Measurements from ENCODE around the gene SEZ6.

SEZ6 gene

GRCh38 chr17:28967221-28968135, 38.4 kb downstream of the SEZ6 start:
- Histone ChIP-seq H3K27ac (no peak overlapping the region), H3K9me3 (ENCODE audit: control insufficient read depth, low read length) (no peaks in the 10 kb centered on the region), H3K79me2 (no peaks in the 10 kb centered on the region), H3K9ac (no peak overlapping the region), H3K4me3 (ENCODE audit: low read depth, low read length) (no peak overlapping the region), H3K27me3 (ENCODE audit: control insufficient read depth, insufficient read depth, low read length) (no peaks in the 10 kb centered on the region), H2AFZ (peak overlapping the region; percentile 59), H3K4me1 (peaks cover 13% of the 10 kb centered on the region), H3K4me2 (ENCODE audit: low read length) (no peak overlapping the region), H3K36me3 (ENCODE audit: control insufficient read depth, insufficient read depth, low read length) (no peaks in the 10 kb centered on the region)
- TF ChIP-seq CTCF (IDR thresholded peaks at IDR 0.05) = no peak

- no peak for TF ChIP-seq CTCF (IDR thresholded peaks at IDR 0.05)
Observed at GRCh38 chr17:28963841-28964240, 42.0 kb downstream of the SEZ6 start.

GRCh38 chr17:28963055-28963611, 42.7 kb downstream of the SEZ6 start:
- no peaks in the 10 kb centered on the region for H3K36me3 ChIP-seq (ENCODE audit: control insufficient read depth, insufficient read depth, low read length)
- H3K4me2 ChIP-seq (ENCODE audit: low read length) = no peak overlapping the region
- no peak overlapping the region for H3K9ac ChIP-seq
- H3K27me3 ChIP-seq (ENCODE audit: control insufficient read depth, insufficient read depth, low read length) = no peaks in the 10 kb centered on the region
- TF ChIP-seq CTCF (IDR thresholded peaks at IDR 0.05) = no peak
- H3K4me1 ChIP-seq = peaks cover 4% of the 10 kb centered on the region
- no peak overlapping the region for H3K27ac ChIP-seq
- no peaks in the 10 kb centered on the region for H3K79me2 ChIP-seq
- no peak overlapping the region for H3K4me3 ChIP-seq (ENCODE audit: low read depth, low read length)
- no peaks in the 10 kb centered on the region for H3K9me3 ChIP-seq (ENCODE audit: control insufficient read depth, low read length)
- no peak overlapping the region for H2AFZ ChIP-seq

More at GRCh38 chr17:28963841-28964240, 42.0 kb downstream of the SEZ6 start:
- H3K27me3 ChIP-seq (ENCODE audit: control insufficient read depth, insufficient read depth, low read length) = no peaks in the 10 kb centered on the region
- H3K27ac ChIP-seq = no peak overlapping the region
- H3K4me1 ChIP-seq = peaks cover 12% of the 10 kb centered on the region
- H3K9ac ChIP-seq = no peak overlapping the region
- no peak overlapping the region for H3K4me3 ChIP-seq (ENCODE audit: low read depth, low read length)
- H3K79me2 ChIP-seq = no peaks in the 10 kb centered on the region
- H3K4me2 ChIP-seq (ENCODE audit: low read length) = no peak overlapping the region
- H3K9me3 ChIP-seq (ENCODE audit: control insufficient read depth, low read length) = no peaks in the 10 kb centered on the region
- H2AFZ ChIP-seq = no peak overlapping the region
- no peaks in the 10 kb centered on the region for H3K36me3 ChIP-seq (ENCODE audit: control insufficient read depth, insufficient read depth, low read length)

- no peak overlapping the region for H3K9ac ChIP-seq
- no peak overlapping the region for H2AFZ ChIP-seq
- no peaks in the 10 kb centered on the region for H3K36me3 ChIP-seq (ENCODE audit: control insufficient read depth, insufficient read depth, low read length)
- H3K4me2 ChIP-seq (ENCODE audit: low read length) = no peak overlapping the region
- no peaks in the 10 kb centered on the region for H3K4me1 ChIP-seq
- H3K79me2 ChIP-seq = no peaks in the 10 kb centered on the region
- H3K9me3 ChIP-seq (ENCODE audit: control insufficient read depth, low read length) = no peaks in the 10 kb centered on the region
- H3K4me3 ChIP-seq (ENCODE audit: low read depth, low read length) = no peak overlapping the region
- no peak overlapping the region for H3K27ac ChIP-seq
- no peak for TF ChIP-seq CTCF (IDR thresholded peaks at IDR 0.05)
- no peaks in the 10 kb centered on the region for H3K27me3 ChIP-seq (ENCODE audit: control insufficient read depth, insufficient read depth, low read length)
Observed at GRCh38 chr17:28961391-28961790, 44.4 kb downstream of the SEZ6 start.
